ENCODE results near the gene PHTF2.

- TF ChIP-seq POLR2A (IDR thresholded peaks at IDR 0.05) (no peak), CTCF (IDR thresholded peaks at IDR 0.05) (no peak), EP300 (IDR thresholded peaks at IDR 0.05) (no peak)
Measured at GRCh38 chr7:77958436-77958835, 159.9 kb downstream of the PHTF2 start.
